HG03045 (cell line): ENCODE data around the gene APBA2.
"Not testable (repeated sequence)": the region's sequence is repeated elsewhere in the genome, so short reads cannot be mapped to it uniquely, and the experiment has no call there.

Experiments used
- ATAC-seq: cut with Tn5 transposase; IDR thresholded peaks from one replicate; pipeline ENCODE4 v1.9.1; 2021; ENCODE audit warnings: mild to moderate bottlenecking, moderate library complexity; ENCODE audit not compliant: unreplicated experiment

APBA2 gene

GRCh38 chr15:29142129-29142747 is 256.5 kb downstream of the APBA2 start:
- no peak for ATAC-seq

- no peak for ATAC-seq
Observed at GRCh38 chr15:29143293-29143692, 257.5 kb downstream of the APBA2 start.

- no peak for ATAC-seq
Observed at GRCh38 chr15:29143909-29144635, 258.3 kb downstream of the APBA2 start.

GRCh38 chr15:29149738-29150075 is 263.9 kb downstream of the APBA2 start:
- no peak for ATAC-seq

- ATAC-seq: no peak
Observed at GRCh38 chr15:29150515-29151483, 265.0 kb downstream of the APBA2 start.

- no peak for ATAC-seq
Observed at GRCh38 chr15:29151484-29151857, 265.7 kb downstream of the APBA2 start.

GRCh38 chr15:29156521-29156920 is 270.7 kb downstream of the APBA2 start:
- ATAC-seq: no peak

- no peak for ATAC-seq
Observed at GRCh38 chr15:29159771-29160455, 274.1 kb downstream of the APBA2 start.

GRCh38 chr15:29162411-29162810 is 276.6 kb downstream of the APBA2 start:
- ATAC-seq: no peak

GRCh38 chr15:29167122-29167521 is 281.3 kb downstream of the APBA2 start:
- not testable (repeated sequence) for ATAC-seq
